Astrocyte of the cerebellum (primary cell): Measurements from ENCODE around the gene ARHGAP26.
"Not testable (repeated sequence)": the region's sequence is repeated elsewhere in the genome, so short reads cannot be mapped to it uniquely, and the experiment has no call there.

ENCODE experiments used
- DNase-seq: peaks from one replicate; pipeline ENCODE4 v3.0.0-alpha.2; 2011; ENCODE audit warnings: low read depth
- H3K4me3 ChIP-seq: 2 replicates; pipeline ENCODE4 v1.5.1; 2011; ENCODE audit warnings: mild to moderate bottlenecking, low read depth, low read length, moderate library complexity
- CTCF ChIP-seq: IDR thresholded peaks from 2 replicates; pipeline ENCODE4 v1.5.1; 2012; ENCODE audit warnings: low read length, low read depth, moderate library complexity, mild to moderate bottlenecking; ENCODE audit errors: missing control alignments
- in situ Hi-C: cut with HindIII; loops from 2 replicates; pipeline ENCODE4 v1.10.0; 2017; ENCODE audit warnings: low sequenced_read_pairs

The ARHGAP26 gene

GRCh38 chr5:143093452-143094086 is 323.4 kb downstream of the ARHGAP26 start:
- no peak for DNase-seq
- TF ChIP-seq CTCF, result no peak
- H3K4me3 ChIP-seq, result no peak overlapping the region
- in situ Hi-C loops, result no loop called here

GRCh38 chr5:143094087-143094521 is 323.9 kb downstream of the ARHGAP26 start:
- peak; percentile 5 for TF ChIP-seq CTCF
- peak; percentile 8 for DNase-seq
- no peak overlapping the region for H3K4me3 ChIP-seq
- in situ Hi-C loops, result no loop called here

GRCh38 chr5:143094608-143095007 is 324.4 kb downstream of the ARHGAP26 start:
- not testable (repeated sequence) for H3K4me3 ChIP-seq

GRCh38 chr5:143101121-143101520 is 330.9 kb downstream of the ARHGAP26 start:
- H3K4me3 ChIP-seq, result no peak overlapping the region
- TF ChIP-seq CTCF, result no peak
- no peak for DNase-seq
- in situ Hi-C loops, result no loop called here

More at GRCh38 chr5:143094608-143095007, 324.4 kb downstream of the ARHGAP26 start:
- in situ Hi-C loops, DNase-seq: not testable (repeated sequence)

GRCh38 chr5:143101725-143102386 is 331.7 kb downstream of the ARHGAP26 start:
- H3K4me3 ChIP-seq, result no peak overlapping the region
- in situ Hi-C loops, result no loop called here
- no peak for TF ChIP-seq CTCF
- DNase-seq, result no peak

- H3K4me3 ChIP-seq, result no peak overlapping the region
- no peak for TF ChIP-seq CTCF
- DNase-seq, result no peak
- in situ Hi-C loops, result no loop called here
Observed at GRCh38 chr5:143102411-143102810, 332.2 kb downstream of the ARHGAP26 start.

- no peak for TF ChIP-seq CTCF
- no peak for DNase-seq
- in situ Hi-C loops, result no loop called here
Observed at GRCh38 chr5:143105216-143105905, 335.2 kb downstream of the ARHGAP26 start.

More at GRCh38 chr5:143105216-143105905, 335.2 kb downstream of the ARHGAP26 start:
- H3K4me3 ChIP-seq, result no peak overlapping the region
